ENCODE measurements around the gene SYNE1.

Gene SYNE1

GRCh38 chr6:152598901-152599537, 38.1 kb downstream of the SYNE1 start:
- no peak for DNase-seq
- Mint-ChIP-seq H3K36me3 (ENCODE audit: low read depth) (no peaks in the 10 kb centered on the region), H3K4me1 (ENCODE audit: low read depth) (peaks cover 1% of the 10 kb centered on the region), H3K4me3 (no peak overlapping the region), H3K27me3 (no peaks in the 10 kb centered on the region), H3K9me3 (no peaks in the 10 kb centered on the region), H3K27ac (no peak overlapping the region)

GRCh38 chr6:152598421-152598820, 38.7 kb downstream of the SYNE1 start:
- H3K9me3 Mint-ChIP-seq = no peaks in the 10 kb centered on the region
- H3K4me1 Mint-ChIP-seq (ENCODE audit: low read depth) = peaks cover 1% of the 10 kb centered on the region
- no peaks in the 10 kb centered on the region for H3K27me3 Mint-ChIP-seq
- H3K36me3 Mint-ChIP-seq (ENCODE audit: low read depth) = no peaks in the 10 kb centered on the region
- DNase-seq = no peak
- H3K4me3 Mint-ChIP-seq = no peak overlapping the region
- no peak overlapping the region for H3K27ac Mint-ChIP-seq

DNA sequence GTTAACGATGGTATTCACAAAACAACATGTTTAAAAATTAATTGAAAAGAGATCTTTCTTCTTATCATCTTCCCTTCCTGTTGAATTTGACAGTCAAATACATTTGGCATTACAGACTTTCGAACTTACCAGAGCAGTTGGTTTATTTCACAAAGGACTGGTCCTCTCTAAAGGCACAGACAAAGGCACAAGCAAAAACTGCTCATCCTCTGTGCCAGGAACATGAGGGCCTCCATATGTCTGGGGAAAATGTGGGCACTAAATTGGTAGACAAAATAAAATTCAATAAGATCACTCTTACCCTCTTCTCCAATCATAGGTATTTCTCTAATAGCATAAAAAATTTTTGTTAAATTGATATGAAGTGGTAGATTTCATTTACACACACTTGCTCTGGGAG, 40.4 kb downstream of the SYNE1 start:
- no peak for DNase-seq
- Mint-ChIP-seq H3K27me3 (no peaks in the 10 kb centered on the region), H3K4me3 (no peak overlapping the region), H3K9me3 (no peaks in the 10 kb centered on the region), H3K36me3 (ENCODE audit: low read depth) (no peaks in the 10 kb centered on the region), H3K27ac (no peak overlapping the region), H3K4me1 (ENCODE audit: low read depth) (peaks cover 1% of the 10 kb centered on the region)

GRCh38 chr6:152595499-152595898, 41.7 kb downstream of the SYNE1 start:
- H3K4me1 Mint-ChIP-seq (ENCODE audit: low read depth) = peaks cover 1% of the 10 kb centered on the region
- H3K27ac Mint-ChIP-seq = no peak overlapping the region
- no peak for DNase-seq
- H3K27me3 Mint-ChIP-seq = no peaks in the 10 kb centered on the region
- H3K36me3 Mint-ChIP-seq (ENCODE audit: low read depth) = no peaks in the 10 kb centered on the region
- H3K4me3 Mint-ChIP-seq = no peak overlapping the region
- H3K9me3 Mint-ChIP-seq = no peaks in the 10 kb centered on the region

DNA sequence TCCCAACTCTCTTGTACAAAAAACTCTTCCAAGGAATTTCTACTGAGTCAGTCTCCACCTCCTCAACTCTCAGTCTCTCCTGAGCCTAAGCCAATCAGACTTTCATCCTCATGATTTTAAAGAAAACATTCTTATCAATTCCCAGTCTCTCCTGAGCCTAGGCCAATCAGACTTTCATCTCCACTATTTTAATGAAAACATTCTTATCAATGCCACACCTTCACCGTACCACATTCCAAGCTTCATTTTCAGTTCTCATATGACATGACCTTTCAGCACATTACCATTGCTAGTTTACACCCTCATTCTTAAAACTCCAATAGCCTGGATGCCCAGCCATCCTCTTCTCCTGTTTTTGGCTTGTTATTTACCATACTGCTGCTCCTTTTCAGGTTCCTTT, 42.5 kb downstream of the SYNE1 start:
- H3K4me3 Mint-ChIP-seq = no peak overlapping the region
- H3K27ac Mint-ChIP-seq = no peak overlapping the region
- H3K27me3 Mint-ChIP-seq = no peaks in the 10 kb centered on the region
- no peaks in the 10 kb centered on the region for H3K36me3 Mint-ChIP-seq (ENCODE audit: low read depth)
- H3K4me1 Mint-ChIP-seq (ENCODE audit: low read depth) = peaks cover 1% of the 10 kb centered on the region
- H3K9me3 Mint-ChIP-seq = no peaks in the 10 kb centered on the region
- no peak for DNase-seq

DNA sequence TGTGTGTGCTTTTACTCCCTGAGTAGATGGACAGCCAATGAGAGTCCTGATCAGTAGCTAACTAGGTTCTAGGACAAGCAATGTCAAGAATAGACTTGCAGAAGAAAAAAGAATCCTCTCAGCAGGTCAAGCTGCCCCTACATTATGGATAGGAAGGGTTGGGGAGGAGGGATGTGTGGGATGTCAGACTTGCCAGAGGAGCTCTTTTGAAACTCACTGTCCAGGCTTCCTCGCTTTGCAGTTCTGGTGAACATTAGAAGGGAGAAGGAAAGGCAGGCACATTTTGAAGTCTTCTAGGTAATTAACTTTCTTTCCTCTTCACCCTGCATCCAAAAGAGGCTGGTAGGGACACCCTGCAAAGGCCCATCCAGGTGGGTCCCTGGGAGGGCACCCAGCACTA, 48.7 kb downstream of the SYNE1 start:
- H3K27me3 Mint-ChIP-seq = no peaks in the 10 kb centered on the region
- no peaks in the 10 kb centered on the region for H3K4me1 Mint-ChIP-seq (ENCODE audit: low read depth)
- no peaks in the 10 kb centered on the region for H3K9me3 Mint-ChIP-seq
- DNase-seq = no peak
- H3K27ac Mint-ChIP-seq = no peak overlapping the region
- no peaks in the 10 kb centered on the region for H3K36me3 Mint-ChIP-seq (ENCODE audit: low read depth)
- H3K4me3 Mint-ChIP-seq = no peak overlapping the region

GRCh38 chr6:152587473-152587872, 49.7 kb downstream of the SYNE1 start:
- Mint-ChIP-seq H3K4me3 (no peak overlapping the region), H3K27ac (no peak overlapping the region), H3K36me3 (ENCODE audit: low read depth) (no peaks in the 10 kb centered on the region), H3K4me1 (ENCODE audit: low read depth) (no peaks in the 10 kb centered on the region), H3K27me3 (no peaks in the 10 kb centered on the region), H3K9me3 (no peaks in the 10 kb centered on the region)
- DNase-seq = no peak

GRCh38 chr6:152585236-152585635, 51.9 kb downstream of the SYNE1 start:
- H3K27ac Mint-ChIP-seq = no peak overlapping the region
- H3K27me3 Mint-ChIP-seq = no peaks in the 10 kb centered on the region
- no peak overlapping the region for H3K4me3 Mint-ChIP-seq
- DNase-seq = no peak
- no peaks in the 10 kb centered on the region for H3K36me3 Mint-ChIP-seq (ENCODE audit: low read depth)
- no peaks in the 10 kb centered on the region for H3K9me3 Mint-ChIP-seq
- H3K4me1 Mint-ChIP-seq (ENCODE audit: low read depth) = no peaks in the 10 kb centered on the region

GRCh38 chr6:152583888-152584287, 53.3 kb downstream of the SYNE1 start:
- H3K36me3 Mint-ChIP-seq (ENCODE audit: low read depth) = no peaks in the 10 kb centered on the region
- no peak for DNase-seq
- H3K27ac Mint-ChIP-seq = no peak overlapping the region
- no peaks in the 10 kb centered on the region for H3K9me3 Mint-ChIP-seq
- H3K27me3 Mint-ChIP-seq = no peaks in the 10 kb centered on the region
- no peak overlapping the region for H3K4me3 Mint-ChIP-seq
- H3K4me1 Mint-ChIP-seq (ENCODE audit: low read depth) = no peaks in the 10 kb centered on the region

- Mint-ChIP-seq H3K9me3 (no peaks in the 10 kb centered on the region), H3K36me3 (ENCODE audit: low read depth) (no peaks in the 10 kb centered on the region), H3K27ac (no peak overlapping the region), H3K4me1 (ENCODE audit: low read depth) (no peaks in the 10 kb centered on the region), H3K27me3 (peaks cover 4% of the 10 kb centered on the region), H3K4me3 (no peak overlapping the region)
- DNase-seq = no peak
Observed at GRCh38 chr6:152576525-152576924, 60.6 kb downstream of the SYNE1 start.

DNA sequence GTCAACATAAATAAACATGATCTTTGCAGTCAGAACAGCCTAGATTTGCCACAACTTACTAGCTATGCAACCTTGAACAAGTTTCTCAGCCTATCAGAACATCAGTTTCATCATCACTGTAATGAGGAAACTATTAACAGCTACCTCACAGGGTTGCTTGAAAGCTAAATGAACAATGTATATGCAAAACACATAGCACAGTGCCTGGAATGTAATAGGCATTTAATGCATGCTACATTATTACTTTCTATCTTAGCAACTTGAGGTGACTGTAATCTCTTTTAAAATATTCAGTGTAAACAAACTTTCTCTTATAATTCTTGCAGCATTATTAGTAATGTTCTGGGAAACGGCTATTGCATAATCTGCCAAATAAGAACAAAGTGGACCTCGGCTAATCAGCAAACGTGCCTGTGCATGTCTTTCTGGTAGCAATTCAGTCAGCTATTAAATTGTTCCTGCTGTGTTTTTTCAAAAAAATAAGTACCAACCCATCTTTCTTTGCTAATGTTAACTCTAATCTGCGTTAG, 61.5 kb downstream of the SYNE1 start:
- Mint-ChIP-seq H3K27ac (no peak overlapping the region), H3K4me3 (no peak overlapping the region), H3K9me3 (no peaks in the 10 kb centered on the region), H3K4me1 (ENCODE audit: low read depth) (no peaks in the 10 kb centered on the region), H3K27me3 (peaks cover 4% of the 10 kb centered on the region), H3K36me3 (ENCODE audit: low read depth) (no peaks in the 10 kb centered on the region)
- no peak for DNase-seq

DNA sequence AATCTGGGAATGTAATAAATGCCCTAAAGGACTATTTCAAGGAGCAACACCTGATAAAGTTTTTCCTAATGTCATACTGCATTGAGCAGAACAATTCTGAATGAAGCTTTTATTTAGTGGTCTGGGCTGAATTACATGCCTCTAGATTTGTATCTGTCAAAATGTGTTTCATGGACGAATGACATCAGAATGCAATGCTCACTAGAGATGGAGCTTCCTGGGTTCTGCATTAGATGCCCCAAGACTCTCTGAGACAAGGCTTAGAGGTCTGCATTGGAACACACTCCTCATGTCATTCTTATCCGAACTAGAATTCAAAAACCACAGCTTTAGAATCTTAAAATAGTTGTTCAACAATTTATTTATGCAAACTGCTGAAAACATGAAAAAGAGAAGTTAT, 62.0 kb downstream of the SYNE1 start:
- Mint-ChIP-seq H3K36me3 (ENCODE audit: low read depth) (no peaks in the 10 kb centered on the region), H3K9me3 (no peaks in the 10 kb centered on the region), H3K27ac (no peak overlapping the region), H3K4me1 (ENCODE audit: low read depth) (no peaks in the 10 kb centered on the region), H3K27me3 (peaks cover 4% of the 10 kb centered on the region), H3K4me3 (no peak overlapping the region)
- no peak for DNase-seq

- no peak for DNase-seq
- no peak overlapping the region for H3K27ac Mint-ChIP-seq
- no peaks in the 10 kb centered on the region for H3K36me3 Mint-ChIP-seq (ENCODE audit: low read depth)
- no peaks in the 10 kb centered on the region for H3K9me3 Mint-ChIP-seq
- H3K4me3 Mint-ChIP-seq = no peak overlapping the region
- peaks cover 4% of the 10 kb centered on the region for H3K27me3 Mint-ChIP-seq
- H3K4me1 Mint-ChIP-seq (ENCODE audit: low read depth) = no peaks in the 10 kb centered on the region
Observed at GRCh38 chr6:152573762-152574161, 63.4 kb downstream of the SYNE1 start.

DNA sequence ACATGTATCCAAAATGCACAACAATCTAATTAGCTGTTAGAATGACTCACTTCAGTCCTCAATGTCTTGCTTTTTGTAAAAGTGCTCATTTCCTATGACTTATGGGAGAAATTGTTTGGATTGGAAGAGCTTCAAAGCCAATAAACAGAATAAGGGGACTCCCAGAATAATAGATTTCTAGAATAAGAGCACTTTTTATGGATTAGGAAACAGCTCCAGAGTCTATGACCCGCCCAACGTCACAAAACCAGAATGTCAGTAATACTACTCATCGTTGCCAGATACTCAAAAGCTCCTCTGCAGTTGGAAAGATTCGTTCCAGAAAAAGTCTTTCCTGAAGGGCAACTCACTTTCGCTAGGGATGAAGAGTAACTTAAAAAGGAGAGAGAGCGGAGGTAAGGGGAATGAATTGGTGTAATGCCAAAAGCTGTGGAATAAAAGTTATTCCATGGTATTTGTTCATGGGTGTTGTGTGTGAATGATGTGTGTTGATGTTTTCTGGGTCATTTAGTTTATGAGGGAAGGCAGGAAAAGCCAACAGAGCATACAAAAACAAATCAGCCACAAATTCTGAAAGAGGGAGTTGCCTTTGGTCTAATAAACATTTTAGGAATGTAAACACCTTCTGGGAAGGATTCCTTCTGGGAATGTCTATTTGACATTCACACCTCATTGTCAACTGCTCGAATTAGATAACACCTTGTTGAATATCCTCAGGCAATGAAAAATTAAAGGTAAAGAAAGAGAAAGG, 64.6 kb downstream of the SYNE1 start:
- Mint-ChIP-seq H3K4me1 (ENCODE audit: low read depth) (no peaks in the 10 kb centered on the region), H3K4me3 (no peak overlapping the region), H3K9me3 (no peaks in the 10 kb centered on the region), H3K27me3 (peaks cover 4% of the 10 kb centered on the region), H3K27ac (no peak overlapping the region), H3K36me3 (ENCODE audit: low read depth) (no peaks in the 10 kb centered on the region)
- no peak for DNase-seq

- H3K27me3 Mint-ChIP-seq = peaks cover 4% of the 10 kb centered on the region
- no peaks in the 10 kb centered on the region for H3K36me3 Mint-ChIP-seq (ENCODE audit: low read depth)
- no peak overlapping the region for H3K4me3 Mint-ChIP-seq
- no peaks in the 10 kb centered on the region for H3K9me3 Mint-ChIP-seq
- H3K4me1 Mint-ChIP-seq (ENCODE audit: low read depth) = no peaks in the 10 kb centered on the region
- no peak for DNase-seq
- no peak overlapping the region for H3K27ac Mint-ChIP-seq
Observed at GRCh38 chr6:152571943-152572337, 65.2 kb downstream of the SYNE1 start.
